HepG2 (cell line): Measurements from ENCODE around the gene SLA2. TPM values are rescaled to one million over a fixed set of nuclear protein-coding genes. Genes with fewer than 3 reads are reported as not detected.

ENCODE experiments used
- FOSL1 ChIP-seq: sonication (generic); formaldehyde crosslinking; IDR thresholded peaks from 2 replicates; pipeline ENCODE4 v1.9.0; 2021; ENCODE audit warnings: missing genetic modification reagents, borderline replicate concordance
- GMEB1 ChIP-seq: sonication (generic); formaldehyde crosslinking; IDR thresholded peaks from 2 replicates; pipeline ENCODE4 v1.5.1; 2020; ENCODE audit warnings: missing genetic modification reagents, mild to moderate bottlenecking, borderline replicate concordance
- HOMEZ ChIP-seq: IDR thresholded peaks from 2 replicates; pipeline ENCODE4 v1.6.1; 2016; ENCODE audit warnings: low read depth
- NFAT5 ChIP-seq: sonication (generic); formaldehyde crosslinking; IDR thresholded peaks from 2 replicates; pipeline ENCODE4 v1.4.0; 2020; ENCODE audit warnings: missing genetic modification reagents
- ONECUT2 ChIP-seq: sonication (generic); formaldehyde crosslinking; IDR thresholded peaks from 2 replicates; pipeline ENCODE4 v1.4.0; 2020; ENCODE audit warnings: missing genetic modification reagents
- PRDM10 ChIP-seq: sonication (generic); formaldehyde crosslinking; IDR thresholded peaks from 2 replicates; pipeline ENCODE4 v1.4.0; 2020; ENCODE audit warnings: low read depth, missing genetic modification reagents
- SALL1 ChIP-seq: sonication (generic); formaldehyde crosslinking; IDR thresholded peaks from 2 replicates; pipeline ENCODE4 v1.8.0; 2022; ENCODE audit warnings: mild to moderate bottlenecking, missing genetic modification reagents
- SRSF4 ChIP-seq: fragments of 200-400 bp; formaldehyde crosslinking; IDR thresholded peaks from one replicate; pipeline ENCODE4 v1.6.1; 2018; ENCODE audit warnings: mild to moderate bottlenecking, low read depth, low read length, moderate library complexity; ENCODE audit not compliant: poor library complexity, severe bottlenecking
- ZFP90 ChIP-seq: sonication (generic); formaldehyde crosslinking; IDR thresholded peaks from 2 replicates; pipeline ENCODE4 v1.8.0; 2022; ENCODE audit warnings: missing genetic modification reagents, mild to moderate bottlenecking, inconsistent platforms, borderline replicate concordance
- ZNF615 ChIP-seq: sonication (generic); formaldehyde crosslinking; IDR thresholded peaks from 2 replicates; pipeline ENCODE4 v1.5.0; 2020; ENCODE audit warnings: mild to moderate bottlenecking, missing genetic modification reagents, borderline replicate concordance
- polyA plus RNA-seq, 8 experiments: library from polyadenylated mRNA; depleted of rRNA in 3 of 8; stranded (reverse) in 7 of 8; unstranded in 1 of 8; fragments of >200 nt; fragmentation: Illumina TruSeq in 4 of 8; extraction: Trizol in 4 of 8; gene quantifications; 2 replicates each; pipeline versions ENCODE4 v1.2.1 to v1.2.3, GENCODE V29; 2011 to 2016; ENCODE audit warnings: low read depth in 4 of 8, missing spikeins in 1 of 8, mixed read lengths in 1 of 8; ENCODE audit not compliant: insufficient read depth in 1 of 8
- total RNA-seq, 5 experiments: library from RNA; depleted of rRNA; stranded (reverse); fragments of >200 nt; fragmentation: Illumina TruSeq; extraction: Trizol; gene quantifications; 2 replicates each; pipeline ENCODE4 v1.2.3, GENCODE V29; 2016; ENCODE audit warnings: low read depth in 1 of 5

The SLA2 gene
- total and polyA plus RNA-seq, 2 of the 13 experiments (the other 11 are each of a cell fraction or from before 2014, with no cell fraction given): 1.6 to 3.6 TPM

- TF ChIP-seq HOMEZ (CRISPR knock-in tag): peak; percentile 96
- no peak; the same call in none of the 2 replicates for TF ChIP-seq NFAT5 (CRISPR knock-in tag)
- TF ChIP-seq ZFP90 (CRISPR knock-in tag): no peak; the same call in none of the 2 replicates
- no peak for TF ChIP-seq FOSL1 (CRISPR knock-in tag)
- TF ChIP-seq ZNF615 (CRISPR knock-in tag): no peak
- TF ChIP-seq GMEB1 (CRISPR knock-in tag): peak; percentile 99
- peak; percentile 97 for TF ChIP-seq SALL1 (CRISPR knock-in tag)
- peak; percentile 91 for TF ChIP-seq PRDM10 (CRISPR knock-in tag)
- no peak for TF ChIP-seq ONECUT2
- no peak for TF ChIP-seq SRSF4
These were observed 40.4 kb downstream of the SLA2 start, which contains the start of gene RAB5IF (continued) for GRCh38 chr20:36605399-36606157.
